Suppressor macrophage treated with lipopolysaccharide for 1 hour (primary cell): ENCODE results near the gene SMAGP.
A peak's percentile ranks its signal among the peaks of the same experiment; 100 is the strongest.
"Not testable (repeated sequence)": the region's sequence is repeated elsewhere in the genome, so short reads cannot be mapped to it uniquely, and the experiment has no call there.

Experiments
- DNase-seq, 3 donors: peaks; one replicate each; pipeline ENCODE4 v3.0.0-alpha.2; 2020 to 2022

The SMAGP gene

DNA sequence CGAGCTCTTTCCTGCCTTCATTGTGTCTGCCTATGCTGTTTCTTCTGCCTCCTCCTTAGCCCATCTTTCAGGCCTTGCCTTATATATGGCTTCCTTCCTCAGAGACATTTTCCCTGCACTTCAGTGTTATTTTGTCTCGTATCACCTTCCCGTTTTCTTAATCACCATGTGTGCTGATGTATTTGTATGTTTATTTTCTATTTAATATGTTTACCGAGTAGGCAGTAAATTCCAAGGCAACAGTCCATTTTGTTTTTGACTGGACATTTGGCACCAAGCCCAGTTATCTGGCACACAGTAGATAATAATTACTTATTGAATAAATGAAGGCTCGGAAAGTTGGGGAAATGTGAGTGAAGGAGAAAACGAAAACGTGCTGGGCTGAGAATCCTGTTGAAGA, 47.8 kb downstream of the SMAGP start:
- DNase-seq = no peak

DNA sequence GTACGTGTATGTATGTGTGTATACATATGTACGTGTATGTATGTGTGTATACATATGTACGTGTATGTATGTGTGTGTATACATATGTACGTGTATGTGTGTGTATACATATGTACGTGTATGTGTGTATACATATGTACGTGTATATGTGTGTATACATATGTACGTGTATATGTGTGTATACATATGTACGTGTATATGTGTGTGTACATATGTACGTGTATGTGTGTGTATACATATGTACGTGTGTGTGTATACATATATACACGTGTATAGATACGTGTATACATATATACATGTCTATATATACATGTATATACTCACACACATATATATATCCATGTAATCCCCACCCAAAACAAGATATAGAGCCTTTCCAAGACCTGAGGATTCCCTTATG, 50.4 kb downstream of the SMAGP start:
- not testable (repeated sequence) for DNase-seq

DNA sequence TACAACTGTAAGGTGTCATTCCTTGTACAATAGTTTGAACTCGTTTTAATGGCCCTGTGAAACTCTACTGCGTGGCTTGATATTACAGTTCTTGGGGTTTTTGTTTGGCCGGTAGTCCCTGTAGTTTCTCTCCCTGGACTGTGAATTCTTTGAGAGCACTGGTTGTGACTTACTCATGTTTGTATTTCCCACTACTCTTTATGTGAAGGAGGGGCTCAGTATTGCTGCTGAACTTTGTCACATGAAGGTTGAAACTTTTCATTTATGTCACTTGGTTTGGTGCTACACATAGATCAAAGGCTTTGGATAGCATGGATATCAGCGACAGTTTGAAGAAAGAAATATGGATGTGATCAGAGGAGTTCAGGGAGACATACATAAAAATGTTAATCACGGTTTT, 50.9 kb downstream of the SMAGP start:
- no peak for DNase-seq

DNA sequence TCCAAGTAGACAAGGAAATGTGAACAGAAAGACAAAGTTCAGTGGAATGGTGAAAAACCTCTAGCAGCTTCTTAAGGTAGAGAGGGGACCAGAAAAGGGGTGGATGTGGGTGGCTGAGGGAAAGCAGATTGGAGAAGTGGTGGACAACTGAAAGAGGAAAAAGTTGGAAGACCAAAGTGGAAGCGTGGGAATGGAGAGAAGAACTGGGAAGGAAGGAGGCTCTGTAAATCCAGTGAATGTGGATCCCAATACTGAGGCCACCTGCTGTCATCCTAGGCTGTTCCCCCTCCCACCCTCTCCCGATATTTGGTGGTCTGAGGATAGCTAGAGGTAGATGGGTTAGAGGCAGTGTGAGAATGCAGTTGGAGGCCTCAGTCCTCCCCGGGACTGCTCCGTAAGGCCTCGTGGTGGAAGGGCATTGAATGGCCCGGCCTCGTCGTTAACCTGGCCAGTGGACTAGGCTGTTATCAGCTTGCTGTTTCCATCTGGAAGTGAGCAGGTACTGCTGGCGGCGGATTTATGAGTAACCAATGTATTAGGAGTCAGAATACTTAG, 51.5 kb downstream of the SMAGP start:
- DNase-seq = no peak

DNA sequence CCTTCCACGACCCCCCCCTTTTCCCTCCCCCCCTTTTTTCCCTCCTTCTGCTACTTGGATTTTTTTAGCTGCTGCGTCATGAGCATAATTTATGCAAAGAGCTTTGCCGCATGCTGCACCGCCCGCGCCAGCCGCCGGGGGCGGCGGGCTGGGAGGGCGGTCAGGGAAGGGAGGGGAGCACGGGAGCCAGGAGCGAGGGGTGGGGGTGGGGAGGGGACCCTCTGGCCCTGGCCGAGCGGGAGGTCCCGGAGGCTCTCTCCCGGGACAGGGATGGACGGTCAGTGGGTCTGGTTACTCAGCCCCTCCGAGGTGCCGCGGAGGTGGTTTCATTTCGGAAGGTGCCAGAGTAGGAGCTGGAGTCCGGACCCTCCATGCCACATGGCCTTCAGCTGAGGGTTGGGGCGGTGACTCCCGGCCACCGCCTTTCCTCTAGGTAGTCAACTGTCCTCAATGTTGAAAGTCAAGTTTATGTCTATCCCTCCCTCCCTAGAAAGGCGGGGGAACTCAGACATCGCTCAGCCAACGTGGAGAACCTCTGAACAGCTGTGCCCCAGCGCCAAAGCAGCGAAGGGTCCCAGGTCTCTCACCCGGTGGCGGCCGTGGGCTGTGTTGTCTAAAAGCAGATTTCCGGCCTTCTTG, 52.1 kb downstream of the SMAGP start, which contains the start of gene POU6F1:
TSS of gene POU6F1 (minus strand) at position 95 of the 639 bp plus-strand sequence. CDS start 11,226 bp downstream, outside the sequence.
- peak; percentile 79 to 86 (median 85) for DNase-seq

DNA sequence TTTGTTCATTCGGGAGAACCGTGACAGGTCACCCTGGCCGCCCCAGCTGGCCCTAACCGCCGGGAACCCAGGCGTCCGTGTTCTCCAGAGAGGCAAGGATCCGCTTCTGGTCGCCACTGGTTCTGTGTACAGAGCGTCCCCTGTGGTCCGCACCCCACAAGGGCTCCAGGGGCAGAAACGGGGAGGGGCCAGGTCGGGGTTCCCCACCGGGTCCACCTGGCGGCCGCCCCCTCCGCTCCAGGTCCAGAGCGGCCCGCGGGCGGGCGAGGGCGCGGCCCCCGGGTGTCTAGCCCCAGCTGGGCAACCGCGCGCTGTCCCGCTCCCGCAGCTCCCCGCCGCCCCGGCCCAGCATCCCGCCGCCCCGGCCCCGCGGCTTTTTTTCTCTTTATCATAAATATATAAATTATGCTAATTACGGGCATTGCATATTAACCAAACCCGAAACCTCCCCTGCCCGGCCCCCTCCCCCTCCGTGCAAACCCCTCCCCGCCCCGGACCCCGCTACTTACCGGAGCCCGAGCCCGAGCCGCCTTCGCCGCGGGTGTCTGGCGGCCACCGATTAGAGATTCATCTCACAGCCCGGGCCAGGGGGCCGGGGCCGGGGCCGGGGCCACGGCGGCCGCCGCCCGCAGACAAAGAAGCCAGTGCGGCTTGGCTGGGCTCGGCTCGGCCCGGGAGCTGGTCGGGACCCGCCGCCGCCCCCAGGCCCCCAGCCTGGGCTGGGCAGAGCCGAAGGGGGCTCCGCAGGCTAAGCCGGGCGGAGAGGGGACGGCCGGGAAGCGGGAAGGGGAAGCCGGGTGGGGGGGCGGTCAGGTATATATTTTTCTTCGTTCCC, 52.9 kb downstream of the SMAGP start:
- peak; percentile 18 to 54 (median 21) for DNase-seq

- no peak for DNase-seq
Observed at GRCh38 chr12:51216642-51217041, 53.6 kb downstream of the SMAGP start.

- DNase-seq = no peak
Observed at GRCh38 chr12:51214895-51215294, 55.3 kb downstream of the SMAGP start.

GRCh38 chr12:51210690-51211395, 59.4 kb downstream of the SMAGP start:
- DNase-seq = no peak

- DNase-seq = no peak
Observed at GRCh38 chr12:51209259-51209658, 61.0 kb downstream of the SMAGP start.

DNA sequence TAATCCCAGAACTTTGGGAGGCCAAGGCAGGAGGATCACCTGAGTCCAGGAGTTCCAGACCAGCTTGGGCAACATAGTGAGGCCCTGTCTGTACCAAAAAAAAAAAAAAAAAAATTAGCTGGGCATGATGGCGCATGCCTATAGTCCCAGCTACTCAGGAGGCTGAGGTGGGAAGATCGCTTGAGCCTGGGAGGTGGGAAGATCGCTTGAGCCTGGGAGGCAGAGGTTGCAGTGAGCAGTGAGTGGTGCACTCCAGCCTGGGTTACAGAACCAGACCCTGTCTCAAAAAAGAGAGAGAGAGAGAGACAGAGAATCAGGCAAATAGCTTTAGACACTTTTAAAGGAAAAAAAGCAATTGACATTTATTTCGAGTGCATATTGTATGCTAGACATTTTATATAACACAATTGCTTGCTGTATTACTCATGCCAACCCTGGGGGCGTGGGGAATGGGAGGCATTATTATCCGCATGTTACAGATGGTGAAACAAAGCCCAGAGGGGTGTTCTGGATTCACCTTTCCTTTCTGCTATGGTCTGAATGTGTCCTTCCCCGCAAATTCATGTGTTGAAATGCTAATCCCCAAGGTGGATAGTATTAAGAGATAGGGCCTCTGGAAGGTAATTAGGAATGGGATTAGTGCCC, 62.1 kb downstream of the SMAGP start:
- no peak for DNase-seq

DNA sequence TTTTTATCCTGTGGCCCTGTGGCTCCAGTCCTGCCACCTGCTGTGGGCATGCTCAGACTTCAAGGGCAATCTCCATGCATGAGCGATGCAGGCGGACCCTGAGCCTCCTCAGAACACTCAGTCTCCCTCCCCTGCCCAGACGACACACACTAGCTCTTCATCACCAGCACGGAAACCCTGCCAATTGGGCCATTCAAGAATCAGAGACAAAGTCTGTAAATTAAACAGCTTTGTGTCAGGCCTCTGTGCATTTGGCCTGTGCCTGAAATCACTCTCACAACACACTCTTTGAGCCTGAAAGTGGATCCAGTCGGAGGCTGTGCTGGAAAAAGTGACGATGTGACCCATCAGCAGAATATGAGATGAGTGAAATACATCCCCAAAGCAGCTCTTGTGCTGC, 64.9 kb downstream of the SMAGP start:
- DNase-seq = no peak

DNA sequence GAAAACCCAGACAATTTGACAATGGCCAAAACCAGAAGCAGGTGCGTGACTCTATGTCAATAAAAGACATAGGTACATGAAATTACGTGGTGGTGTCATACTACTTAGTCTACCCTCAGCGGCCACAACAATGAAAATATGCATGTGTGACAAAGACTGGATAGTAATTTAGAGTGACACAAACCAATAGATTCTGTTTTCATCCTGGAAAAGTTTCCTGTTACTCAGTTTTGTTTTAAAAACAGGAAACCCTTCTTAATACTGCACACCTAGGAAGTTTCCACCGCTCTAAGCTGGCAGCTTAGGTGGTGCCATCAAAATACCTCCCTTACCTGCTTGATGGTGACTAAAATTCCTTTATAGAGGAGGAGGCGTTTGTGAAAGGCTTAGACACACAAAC, 67.5 kb downstream of the SMAGP start:
- DNase-seq = no peak

- no peak for DNase-seq
Observed at GRCh38 chr12:51200806-51201205, 69.4 kb downstream of the SMAGP start.

GRCh38 chr12:51200156-51200555, 70.1 kb downstream of the SMAGP start:
- no peak for DNase-seq

DNA sequence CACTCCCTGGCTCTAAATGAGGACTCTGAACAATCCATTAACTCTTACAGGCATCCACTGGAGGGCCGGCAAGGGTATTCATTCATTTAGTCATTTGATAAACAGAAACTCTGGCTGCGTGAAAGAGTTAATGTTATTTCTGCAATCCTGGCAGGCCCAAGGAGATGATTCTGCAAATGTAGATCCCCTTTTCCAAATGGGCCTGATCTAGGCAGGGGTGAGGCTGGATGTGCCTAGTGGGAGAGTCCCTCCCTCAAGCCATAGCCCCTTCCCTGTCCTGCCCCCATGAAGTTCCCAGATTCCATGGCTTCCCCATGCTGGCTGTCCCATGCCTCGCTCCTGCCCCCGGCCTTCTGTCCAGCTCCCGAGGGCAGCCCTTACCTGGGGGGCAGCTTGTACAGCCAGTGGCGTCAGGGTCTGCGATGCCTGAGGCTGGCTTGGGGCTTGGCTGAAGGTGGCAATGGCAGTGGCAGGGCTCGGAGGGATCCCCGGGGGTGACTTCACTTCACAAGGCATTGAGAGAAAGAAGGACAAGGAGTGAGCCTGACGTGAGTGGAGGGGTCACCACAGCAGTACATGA, 70.8 kb downstream of the SMAGP start:
- DNase-seq = peak; percentile 61 to 73 (median 67)

GRCh38 chr12:51198568-51199365, 71.4 kb downstream of the SMAGP start:
- no peak for DNase-seq

DNA sequence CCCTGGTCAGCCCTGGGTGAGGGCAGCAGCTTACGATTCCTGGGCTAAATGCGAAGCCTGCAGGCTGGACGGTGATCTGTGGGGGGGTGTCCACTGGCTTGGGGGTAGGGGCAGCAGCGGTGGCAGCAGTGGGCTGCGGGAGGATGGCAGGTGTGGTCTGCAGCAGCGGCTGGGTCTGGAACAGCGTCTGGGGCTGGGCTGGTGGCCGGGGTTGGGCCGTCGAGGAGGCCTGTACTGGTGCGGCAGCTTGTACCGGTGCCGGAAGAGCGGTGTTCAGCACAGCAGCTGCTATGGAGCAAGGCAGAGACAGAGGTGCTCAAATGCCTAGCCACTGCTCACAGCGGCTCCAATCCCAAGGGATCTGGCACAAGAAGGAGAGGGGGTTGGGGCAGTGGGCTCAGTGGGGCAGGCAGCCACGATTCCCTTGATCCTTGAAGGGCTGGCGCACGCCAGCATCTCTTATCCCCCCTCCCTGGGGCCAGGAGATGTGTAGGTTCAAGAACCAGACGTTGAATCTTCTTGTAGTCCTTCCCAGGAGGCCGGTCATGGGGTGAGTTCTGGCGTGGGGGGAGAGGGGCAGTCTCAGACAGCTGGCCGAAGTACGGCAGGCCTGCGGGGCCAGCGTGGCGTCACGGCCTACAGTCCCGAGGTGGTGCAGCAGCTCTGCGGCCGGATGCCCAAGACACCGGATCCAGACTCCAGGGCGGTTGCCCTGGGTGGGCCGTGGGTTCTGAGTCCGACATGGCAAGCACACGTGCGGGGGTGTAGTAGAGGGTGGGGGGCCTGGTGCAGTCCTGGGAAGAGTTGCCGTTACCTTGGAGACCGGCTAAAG, 72.3 kb downstream of the SMAGP start:
- DNase-seq = no peak

- DNase-seq = no peak
Observed at GRCh38 chr12:51196547-51196946, 73.7 kb downstream of the SMAGP start.

DNA sequence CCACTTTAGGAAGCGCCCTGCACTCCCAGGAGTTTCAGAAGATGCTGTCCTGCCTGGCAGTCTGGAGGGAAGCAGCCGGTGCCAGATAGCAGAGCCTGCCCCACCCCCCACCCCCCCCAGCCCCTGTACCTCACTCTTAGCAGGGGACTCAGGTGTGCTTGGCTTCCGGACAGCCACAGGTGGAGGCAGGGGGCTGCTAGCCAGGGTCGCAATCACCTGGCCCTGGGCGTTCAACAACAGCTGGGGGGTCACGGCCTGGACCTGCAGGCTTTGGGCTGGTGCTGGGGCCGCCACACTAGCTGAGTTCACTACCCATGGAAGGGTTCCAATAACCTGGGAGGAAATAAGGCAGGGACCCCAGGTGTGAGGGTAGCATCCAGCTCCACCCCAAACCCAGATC, 74.4 kb downstream of the SMAGP start:
- DNase-seq = no peak
